Right lobe of liver (tissue), 4 donors: ENCODE measurements around the gene STEAP1B.

ENCODE experiments used
- POLR2A ChIP-seq: fragments of 450-650 bp; IDR thresholded peaks from one replicate; pipeline ENCODE4 v1.6.1; 2017; ENCODE audit warnings: antibody characterized with exemption, mild to moderate bottlenecking
- TF ChIP-seq, protein P1 (sequence below), 4 donors: fragments of 200-600 bp in 3 of 4; fragments of 450-650 bp in 1 of 4; IDR thresholded peaks; one replicate each; pipeline versions ENCODE4 v1.5.1 to v1.8.0; 2016 to 2022; ENCODE audit warnings: antibody characterized with exemption in 4 of 4, mild to moderate bottlenecking in 2 of 4
- donor health status: DM: no; HTN: no; CAD: no.
- donor health status: DM: no; HTN: no; CAD: no.
- donor health status: DM: no; HTN: yes; CAD: no.

DNA sequence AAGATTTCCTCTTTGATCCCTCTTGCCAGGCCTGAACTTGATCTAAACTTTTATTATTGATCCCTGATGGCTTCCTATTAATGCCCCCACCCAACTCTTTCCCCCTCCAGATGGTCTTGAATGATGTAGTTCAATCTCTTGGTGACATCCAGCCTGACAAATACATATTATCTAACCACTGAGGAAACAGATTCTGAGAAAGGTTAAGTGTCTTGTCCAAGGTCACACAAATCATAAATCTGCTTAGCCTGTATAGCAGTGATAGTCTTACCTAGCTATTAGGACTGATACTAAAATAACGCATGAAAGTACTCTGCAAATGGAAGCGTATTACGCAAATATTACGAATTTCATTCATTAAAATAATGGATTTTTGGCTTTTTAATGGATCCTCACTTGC lies 22.7 kb downstream of the STEAP1B start:
- TF ChIP-seq POLR2A = no peak
- TF ChIP-seq, protein P1, sequence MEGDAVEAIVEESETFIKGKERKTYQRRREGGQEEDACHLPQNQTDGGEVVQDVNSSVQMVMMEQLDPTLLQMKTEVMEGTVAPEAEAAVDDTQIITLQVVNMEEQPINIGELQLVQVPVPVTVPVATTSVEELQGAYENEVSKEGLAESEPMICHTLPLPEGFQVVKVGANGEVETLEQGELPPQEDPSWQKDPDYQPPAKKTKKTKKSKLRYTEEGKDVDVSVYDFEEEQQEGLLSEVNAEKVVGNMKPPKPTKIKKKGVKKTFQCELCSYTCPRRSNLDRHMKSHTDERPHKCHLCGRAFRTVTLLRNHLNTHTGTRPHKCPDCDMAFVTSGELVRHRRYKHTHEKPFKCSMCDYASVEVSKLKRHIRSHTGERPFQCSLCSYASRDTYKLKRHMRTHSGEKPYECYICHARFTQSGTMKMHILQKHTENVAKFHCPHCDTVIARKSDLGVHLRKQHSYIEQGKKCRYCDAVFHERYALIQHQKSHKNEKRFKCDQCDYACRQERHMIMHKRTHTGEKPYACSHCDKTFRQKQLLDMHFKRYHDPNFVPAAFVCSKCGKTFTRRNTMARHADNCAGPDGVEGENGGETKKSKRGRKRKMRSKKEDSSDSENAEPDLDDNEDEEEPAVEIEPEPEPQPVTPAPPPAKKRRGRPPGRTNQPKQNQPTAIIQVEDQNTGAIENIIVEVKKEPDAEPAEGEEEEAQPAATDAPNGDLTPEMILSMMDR (IDR thresholded peaks at IDR 0.05) = no peak
